Tibial artery (tissue), 4 donors: ENCODE data around the gene RIMS4.

Experiments used
- DNase-seq, 2 donors: peaks; one replicate each; pipeline ENCODE4 v3.0.0-alpha.2; 2019
- H3K27ac ChIP-seq, 2 donors: fragments of 200-600 bp; sonication (generic) in 1 of 2; 1 replicate in 1 of 2; 2 replicates in 1 of 2; pipeline ENCODE4 v1.5.1; 2018 to 2019; ENCODE audit warnings: mild to moderate bottlenecking in 1 of 2
- H3K27me3 ChIP-seq, 2 donors: fragments of 200-600 bp; sonication (generic) in 1 of 2; one replicate each; pipeline versions ENCODE4 v1.5.1 to v1.6.0; 2016 to 2019
- H3K36me3 ChIP-seq, 3 donors: fragments of 200-600 bp; sonication (generic) in 2 of 3; one replicate each; pipeline ENCODE4 v1.5.1; 2016 to 2019; ENCODE audit warnings: mild to moderate bottlenecking in 2 of 3
- H3K4me1 ChIP-seq, 4 donors: fragments of 200-600 bp; sonication (generic) in 2 of 4; 1 replicate in 3 of 4; 2 replicates in 1 of 4; pipeline ENCODE4 v1.5.1; 2016 to 2019
- H3K4me3 ChIP-seq, 2 donors: fragments of 200-600 bp; sonication (generic) in 1 of 2; 1 replicate in 1 of 2; 2 replicates in 1 of 2; pipeline ENCODE4 v1.5.1; 2018 to 2019; ENCODE audit warnings: mild to moderate bottlenecking in 2 of 2
- H3K9me3 ChIP-seq, 3 donors: fragments of 200-600 bp; sonication (generic) in 1 of 3; one replicate each; pipeline ENCODE4 v1.5.1; 2016 to 2019
- intact Hi-C: fragments of 100-400 bp; cut with DNase I; formaldehyde crosslinking; loops from one replicate; pipeline ENCODE4 v1.15.0; 2023; ENCODE audit warnings: low total_unique reads
- TF ChIP-seq, protein P1 (sequence below), 2 experiments: fragments of 200-600 bp in 1 of 2; fragments of 450-650 bp in 1 of 2; IDR thresholded peaks; one replicate each; pipeline ENCODE4 v1.5.1; 2017 to 2019; ENCODE audit warnings: antibody characterized with exemption in 2 of 2, mild to moderate bottlenecking in 1 of 2, moderate library complexity in 1 of 2

RIMS4 gene

DNA sequence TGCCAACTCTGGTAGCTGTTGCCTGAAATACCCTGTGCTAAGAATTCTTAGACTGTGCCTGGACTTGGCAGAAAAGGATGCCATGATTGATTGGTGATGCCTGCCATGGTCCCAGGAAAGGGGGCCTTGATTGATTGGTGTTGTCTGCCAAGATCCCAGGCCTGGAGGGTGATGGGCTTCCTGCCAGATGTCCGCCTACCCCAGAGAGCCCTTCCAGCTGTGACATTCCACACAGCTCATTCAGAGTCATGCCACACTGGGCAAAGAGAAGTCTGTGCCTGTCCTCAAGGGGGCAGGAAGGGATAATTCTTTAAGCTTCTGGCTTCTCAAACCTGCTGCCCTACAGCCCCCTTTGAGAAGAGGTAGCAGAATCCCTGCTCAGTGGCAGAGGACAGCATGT lies 24.6 kb downstream of the RIMS4 start:
- H3K36me3 ChIP-seq, result no peaks in the 10 kb centered on the region
- H3K4me3 ChIP-seq, result no peak overlapping the region
- TF ChIP-seq, protein P1, sequence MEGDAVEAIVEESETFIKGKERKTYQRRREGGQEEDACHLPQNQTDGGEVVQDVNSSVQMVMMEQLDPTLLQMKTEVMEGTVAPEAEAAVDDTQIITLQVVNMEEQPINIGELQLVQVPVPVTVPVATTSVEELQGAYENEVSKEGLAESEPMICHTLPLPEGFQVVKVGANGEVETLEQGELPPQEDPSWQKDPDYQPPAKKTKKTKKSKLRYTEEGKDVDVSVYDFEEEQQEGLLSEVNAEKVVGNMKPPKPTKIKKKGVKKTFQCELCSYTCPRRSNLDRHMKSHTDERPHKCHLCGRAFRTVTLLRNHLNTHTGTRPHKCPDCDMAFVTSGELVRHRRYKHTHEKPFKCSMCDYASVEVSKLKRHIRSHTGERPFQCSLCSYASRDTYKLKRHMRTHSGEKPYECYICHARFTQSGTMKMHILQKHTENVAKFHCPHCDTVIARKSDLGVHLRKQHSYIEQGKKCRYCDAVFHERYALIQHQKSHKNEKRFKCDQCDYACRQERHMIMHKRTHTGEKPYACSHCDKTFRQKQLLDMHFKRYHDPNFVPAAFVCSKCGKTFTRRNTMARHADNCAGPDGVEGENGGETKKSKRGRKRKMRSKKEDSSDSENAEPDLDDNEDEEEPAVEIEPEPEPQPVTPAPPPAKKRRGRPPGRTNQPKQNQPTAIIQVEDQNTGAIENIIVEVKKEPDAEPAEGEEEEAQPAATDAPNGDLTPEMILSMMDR (IDR thresholded peaks at IDR 0.05), result peak; percentile 7 to 17
- H3K27ac ChIP-seq, result no peak overlapping the region
- no peaks in the 10 kb centered on the region for H3K9me3 ChIP-seq
- DNase-seq, result no peak
- peaks cover 0 to 10% of the 10 kb centered on the region in 2 donors for H3K27me3 ChIP-seq
- intact Hi-C loops, result no loop called here
- no peaks in the 10 kb centered on the region for H3K4me1 ChIP-seq

GRCh38 chr20:44784688-44785087 lies 25.7 kb downstream of the RIMS4 start:
- Histone ChIP-seq H3K4me1 (no peaks in the 10 kb centered on the region), H3K9me3 (no peaks in the 10 kb centered on the region), H3K27ac (no peak overlapping the region), H3K36me3 (no peaks in the 10 kb centered on the region), H3K4me3 (no peak overlapping the region), H3K27me3 (peaks cover 0 to 8% of the 10 kb centered on the region in 2 donors)
- TF ChIP-seq, protein P1 (IDR thresholded peaks at IDR 0.05), result no peak
- DNase-seq, result no peak
- intact Hi-C loops, result no loop called here

DNA sequence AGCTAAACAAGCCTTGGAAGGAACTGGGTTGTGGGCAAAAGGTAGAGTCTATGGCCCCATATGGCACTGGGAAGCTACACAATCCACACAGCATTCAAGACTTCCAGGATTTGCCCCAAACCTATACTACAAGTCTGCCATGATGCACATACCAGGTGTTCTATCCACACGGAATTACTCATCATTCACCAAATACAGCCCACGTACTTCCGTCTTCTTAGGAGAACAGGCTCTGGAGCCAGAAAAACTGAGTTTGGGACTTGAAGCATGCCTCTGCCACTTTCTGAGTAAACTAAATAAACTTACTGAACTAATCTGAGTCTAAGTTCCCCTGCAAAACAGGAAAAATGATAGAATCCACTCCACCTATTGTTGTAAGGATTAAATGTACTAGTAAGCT lies 28.6 kb downstream of the RIMS4 start:
- Histone ChIP-seq H3K36me3 (no peaks in the 10 kb centered on the region), H3K27ac (no peak overlapping the region), H3K4me3 (no peak overlapping the region), H3K9me3 (no peaks in the 10 kb centered on the region), H3K4me1 (no peaks in the 10 kb centered on the region), H3K27me3 (peaks cover 0 to 4% of the 10 kb centered on the region in 2 donors)
- intact Hi-C loops, result no loop called here
- DNase-seq, result no peak
- TF ChIP-seq, protein P1 (IDR thresholded peaks at IDR 0.05), result no peak

DNA sequence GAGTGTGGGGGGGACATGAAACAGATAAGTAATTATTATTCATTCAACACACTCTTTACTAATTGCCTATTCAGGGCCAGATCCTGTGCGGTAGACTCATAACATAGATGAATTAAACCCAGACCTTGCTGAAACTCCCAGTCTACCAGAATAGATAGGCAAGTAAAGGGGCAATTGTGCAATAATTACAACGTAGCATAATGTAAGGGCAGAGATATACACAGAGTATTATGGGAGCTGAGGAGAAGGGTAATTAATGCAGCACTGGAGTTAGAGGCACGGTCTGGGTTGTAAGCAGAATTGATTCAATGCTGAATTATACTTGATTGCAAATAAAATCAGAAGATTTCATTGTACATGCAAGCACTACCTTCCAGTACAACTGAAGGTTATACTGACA lies 29.2 kb downstream of the RIMS4 start:
- H3K27me3 ChIP-seq, result no peaks in the 10 kb centered on the region
- intact Hi-C loops, result no loop called here
- H3K4me3 ChIP-seq, result no peak overlapping the region
- no peak for DNase-seq
- H3K9me3 ChIP-seq, result no peaks in the 10 kb centered on the region
- no peaks in the 10 kb centered on the region for H3K36me3 ChIP-seq
- TF ChIP-seq, protein P1 (IDR thresholded peaks at IDR 0.05), result no peak
- no peaks in the 10 kb centered on the region for H3K4me1 ChIP-seq
- H3K27ac ChIP-seq, result no peak overlapping the region

DNA sequence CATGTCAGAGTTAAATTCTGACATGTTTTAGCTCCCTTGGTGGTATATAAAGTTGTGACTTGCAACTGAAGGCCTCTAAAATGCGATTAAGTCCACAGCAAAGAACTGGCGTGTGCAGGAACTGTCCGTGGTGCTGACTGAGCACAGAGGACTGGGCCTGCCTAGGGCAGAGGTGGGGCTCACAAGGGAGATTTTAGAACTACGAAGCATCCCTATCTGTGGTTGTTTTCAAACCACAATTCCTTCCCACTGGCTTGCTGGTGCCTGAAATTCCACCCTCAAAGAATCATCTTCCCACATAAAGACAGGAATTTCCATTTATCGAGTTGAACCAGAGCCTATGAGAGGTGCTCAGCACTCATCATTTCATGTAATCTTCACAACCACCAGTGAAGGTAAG lies 30.1 kb downstream of the RIMS4 start:
- Histone ChIP-seq H3K27ac (no peak overlapping the region), H3K27me3 (peaks cover 0 to 4% of the 10 kb centered on the region in 2 donors), H3K4me1 (no peaks in the 10 kb centered on the region), H3K4me3 (no peak overlapping the region), H3K36me3 (no peaks in the 10 kb centered on the region), H3K9me3 (no peaks in the 10 kb centered on the region)
- TF ChIP-seq, protein P1 (IDR thresholded peaks at IDR 0.05), result no peak
- intact Hi-C loops, result no loop called here
- DNase-seq, result no peak

GRCh38 chr20:44776980-44777379 lies 33.4 kb downstream of the RIMS4 start:
- Histone ChIP-seq H3K4me3 (no peak overlapping the region), H3K27ac (no peak overlapping the region), H3K4me1 (no peaks in the 10 kb centered on the region), H3K27me3 (peaks cover 0 to 29% of the 10 kb centered on the region in 2 donors), H3K36me3 (no peaks in the 10 kb centered on the region), H3K9me3 (no peaks in the 10 kb centered on the region)
- intact Hi-C loops, result no loop called here
- TF ChIP-seq, protein P1 (IDR thresholded peaks at IDR 0.05), result no peak
- no peak for DNase-seq
